NCI-H345 treated with DMSO at 0.1 percent for 48 hours (cell line): Measurements from ENCODE around the gene TRMO.

ENCODE experiments used
- DNase-seq: peaks from one replicate; lab custom pipeline; 2025; ENCODE audit not compliant: unreplicated experiment; lab: John Stamatoyannopoulos, UW

The TRMO gene

DNA sequence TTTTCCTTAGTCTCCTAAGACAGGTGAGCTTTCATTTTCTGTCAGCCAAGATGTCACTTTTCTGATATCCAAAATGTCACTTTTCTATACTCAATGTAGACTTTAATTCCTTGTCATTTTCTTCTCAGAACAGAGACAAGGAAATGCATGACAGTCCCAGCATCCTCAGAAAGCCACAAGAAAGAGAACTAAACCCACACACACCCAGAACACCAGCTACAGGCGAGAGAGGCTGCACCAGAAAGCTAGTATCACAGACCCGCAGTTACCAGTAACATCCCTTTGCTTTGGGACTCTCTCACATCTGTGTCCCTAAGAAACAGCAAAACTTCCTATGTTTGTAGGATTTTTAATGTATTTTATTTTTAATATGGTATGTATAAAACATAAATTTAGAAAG is 17.1 kb downstream of the TRMO start:
- no peak for DNase-seq

DNA sequence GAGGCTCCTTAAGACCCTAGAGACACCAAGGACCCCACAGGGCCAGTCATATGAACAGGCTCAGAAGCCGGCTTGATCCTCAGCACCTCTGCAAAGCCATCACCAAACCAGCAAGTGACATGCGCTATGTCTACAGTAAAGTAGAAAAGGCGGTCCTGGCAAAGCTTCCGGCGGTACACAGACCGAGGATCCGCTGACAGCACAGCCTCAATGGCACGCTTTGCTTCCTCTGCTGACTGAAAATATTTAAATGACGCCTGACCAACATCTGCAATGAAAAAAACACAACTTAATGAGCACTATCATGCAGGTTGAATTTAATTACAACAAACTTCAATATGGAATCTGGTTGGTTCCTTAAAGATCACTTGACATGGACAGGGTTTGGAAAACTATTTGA is 17.6 kb downstream of the TRMO start:
- DNase-seq: no peak

- DNase-seq: no peak
These were observed 19.1 kb downstream of the TRMO start for GRCh38 chr9:97903177-97903576.

DNA sequence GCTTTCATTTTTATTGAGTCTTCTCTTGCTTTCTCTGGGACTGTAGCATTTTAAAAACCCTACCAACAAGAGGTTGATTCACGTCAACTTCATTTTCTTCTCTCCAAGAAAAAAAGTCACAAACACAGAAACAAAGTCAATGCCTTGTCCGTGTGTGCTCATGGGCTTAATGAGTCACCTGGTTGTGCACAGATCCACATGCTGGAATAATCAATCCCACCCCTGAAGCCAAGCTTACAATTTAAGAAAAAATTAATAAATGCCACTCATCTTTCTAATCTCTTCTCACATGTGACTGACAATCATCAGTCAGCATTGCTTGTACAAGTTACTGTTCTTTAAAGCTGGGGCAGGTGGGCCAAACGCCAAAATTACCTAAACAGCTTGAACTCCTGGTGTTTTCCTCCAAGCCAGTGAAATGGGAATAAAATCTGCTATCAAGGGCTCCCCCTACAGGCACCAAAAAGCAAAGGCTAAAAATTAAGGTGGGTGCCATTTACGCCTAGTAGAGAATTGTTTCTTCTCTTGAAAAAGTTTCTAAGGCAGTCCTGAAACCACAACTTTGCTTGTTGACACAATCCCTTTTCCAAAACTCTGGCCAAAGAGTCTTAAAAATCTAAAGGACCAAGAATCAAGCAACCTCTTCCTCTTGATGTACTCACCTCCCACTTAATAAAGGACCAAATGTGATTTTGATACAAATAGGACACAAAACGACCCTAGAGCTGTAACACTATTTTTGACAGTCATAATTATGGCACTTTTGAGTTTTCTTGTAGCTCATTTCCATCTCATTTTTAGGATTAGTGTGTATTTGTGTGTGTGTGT is 21.3 kb downstream of the TRMO start:
- DNase-seq: peak; percentile 41

GRCh38 chr9:97900103-97900737 is 22.1 kb downstream of the TRMO start:
- DNase-seq: no peak

- DNase-seq: no peak
These were observed 26.5 kb downstream of the TRMO start for GRCh38 chr9:97895695-97896332.

GRCh38 chr9:97895211-97895610 is 27.1 kb downstream of the TRMO start:
- no peak for DNase-seq

DNA sequence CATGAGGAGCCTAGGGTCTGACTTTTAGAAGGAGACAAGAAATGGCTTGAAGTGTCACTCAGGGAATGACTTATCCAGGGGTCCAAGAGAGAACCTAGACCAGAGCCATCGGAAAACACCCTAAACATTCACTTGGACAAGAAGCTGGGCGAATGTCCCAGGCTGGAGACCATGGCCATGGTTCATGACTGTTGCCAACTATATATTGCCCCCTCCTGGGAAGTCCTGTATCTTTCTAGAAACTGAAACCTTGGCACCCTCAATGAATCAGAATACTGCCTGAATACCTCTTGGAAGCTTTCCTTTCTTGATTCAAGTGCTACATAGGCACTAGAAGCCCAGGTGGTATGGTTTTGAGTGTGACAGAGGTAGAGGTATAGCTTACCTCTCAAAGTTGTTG is 29.9 kb downstream of the TRMO start:
- no peak for DNase-seq

DNA sequence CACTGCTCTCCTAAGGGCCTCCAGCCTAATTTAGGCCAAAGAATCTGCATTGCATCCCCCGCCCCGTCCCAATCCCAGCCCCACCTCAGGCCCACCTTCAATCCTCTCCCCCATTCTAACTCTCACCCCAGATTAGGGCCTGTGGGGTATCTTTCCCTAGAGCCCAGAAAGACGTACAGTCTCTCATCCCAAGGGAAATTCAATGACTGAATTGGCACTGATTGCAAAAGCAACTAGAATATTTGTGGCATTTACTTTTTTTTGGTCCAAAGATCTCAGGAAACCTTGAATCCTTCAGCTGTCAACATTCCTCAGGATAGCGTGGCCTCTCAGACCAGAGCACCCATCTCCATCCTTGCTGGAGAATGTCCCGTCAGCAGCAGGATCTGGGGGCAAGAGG is 30.6 kb downstream of the TRMO start:
- no peak for DNase-seq

- DNase-seq: no peak
These were observed 32.1 kb downstream of the TRMO start for GRCh38 chr9:97889941-97890887.

- no peak for DNase-seq
These were observed 42.0 kb downstream of the TRMO start for GRCh38 chr9:97880336-97880735.

GRCh38 chr9:97876061-97876460 is 46.2 kb downstream of the TRMO start:
- no peak for DNase-seq

DNA sequence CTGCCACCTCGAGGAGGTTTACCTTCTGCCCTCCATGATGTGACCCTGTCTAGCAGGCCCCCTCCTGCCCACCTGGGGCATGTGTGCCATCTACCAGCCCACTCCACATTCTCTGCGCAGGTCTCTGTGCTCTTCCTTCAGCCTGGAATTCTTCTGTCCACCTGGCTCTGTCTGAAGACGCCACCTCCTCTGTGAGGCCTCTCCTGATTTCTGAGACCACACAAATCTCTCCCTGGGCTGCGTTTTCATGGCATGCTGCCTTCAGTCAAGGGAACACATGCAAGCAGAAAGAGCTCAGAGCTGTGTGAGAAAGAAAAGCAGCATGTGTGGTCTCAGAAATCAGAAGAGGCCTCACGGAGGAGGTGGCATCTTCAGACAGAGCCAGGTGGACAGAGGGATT is 47.2 kb downstream of the TRMO start:
- DNase-seq: no peak

DNA sequence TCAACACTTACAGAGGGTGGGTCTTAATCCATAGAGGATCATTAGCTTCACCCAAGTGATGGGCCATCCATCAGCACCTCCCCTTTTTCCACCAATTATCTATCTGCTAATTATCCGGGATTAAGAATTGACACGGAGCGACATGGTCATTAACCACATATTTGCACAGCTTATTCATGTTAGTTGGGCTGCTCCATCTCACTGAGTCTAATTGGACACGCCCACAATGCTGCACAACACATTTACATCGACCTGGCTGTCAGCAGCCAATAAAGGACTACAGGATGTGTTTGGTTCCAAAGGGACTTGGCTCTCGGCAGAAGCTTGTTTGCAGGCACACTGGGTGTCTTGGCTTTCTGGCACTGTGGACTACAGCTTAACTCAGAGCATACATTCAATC is 47.7 kb downstream of the TRMO start:
- DNase-seq: no peak

GRCh38 chr9:97873882-97874281 is 48.4 kb downstream of the TRMO start:
- DNase-seq: no peak

DNA sequence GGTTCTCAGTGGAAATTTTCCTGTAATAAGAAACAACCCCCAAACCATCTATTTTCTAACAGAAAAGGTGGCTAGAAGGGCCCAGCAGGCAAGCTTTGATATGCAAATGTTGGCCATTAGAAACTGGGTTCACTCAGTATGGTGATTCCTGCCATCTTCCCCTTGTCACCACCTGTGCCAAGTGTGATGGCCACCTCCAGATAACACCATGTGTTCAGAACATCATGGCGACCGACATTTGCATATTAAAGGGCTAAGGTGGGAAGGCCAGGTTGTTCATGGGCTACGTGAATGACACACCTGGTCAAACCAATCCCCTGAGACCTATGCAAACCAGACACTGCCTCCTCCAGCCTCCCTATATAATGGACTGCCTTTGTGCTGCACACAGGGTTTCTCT is 48.9 kb downstream of the TRMO start:
- DNase-seq: no peak

DNA sequence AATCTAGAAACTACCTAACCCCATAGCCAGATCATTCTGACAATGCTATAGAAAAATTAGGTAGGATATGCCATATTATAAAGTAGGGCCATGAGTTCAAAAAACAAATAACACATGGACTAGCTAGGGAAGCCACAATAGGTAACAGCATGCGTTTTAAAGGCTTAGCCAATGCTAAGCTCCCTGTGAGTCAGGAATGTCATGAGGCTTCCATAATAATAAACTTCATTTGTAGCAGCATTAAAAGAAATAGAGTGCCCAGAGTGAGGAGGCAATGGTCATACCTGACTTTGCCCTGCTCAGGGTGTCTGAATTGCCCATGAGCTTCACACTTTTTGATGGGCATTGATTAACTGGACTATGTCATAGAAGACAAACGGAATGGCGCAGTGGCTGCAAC is 53.4 kb downstream of the TRMO start:
- no peak for DNase-seq

- no peak for DNase-seq
These were observed 55.5 kb downstream of the TRMO start for GRCh38 chr9:97866848-97867247.

DNA sequence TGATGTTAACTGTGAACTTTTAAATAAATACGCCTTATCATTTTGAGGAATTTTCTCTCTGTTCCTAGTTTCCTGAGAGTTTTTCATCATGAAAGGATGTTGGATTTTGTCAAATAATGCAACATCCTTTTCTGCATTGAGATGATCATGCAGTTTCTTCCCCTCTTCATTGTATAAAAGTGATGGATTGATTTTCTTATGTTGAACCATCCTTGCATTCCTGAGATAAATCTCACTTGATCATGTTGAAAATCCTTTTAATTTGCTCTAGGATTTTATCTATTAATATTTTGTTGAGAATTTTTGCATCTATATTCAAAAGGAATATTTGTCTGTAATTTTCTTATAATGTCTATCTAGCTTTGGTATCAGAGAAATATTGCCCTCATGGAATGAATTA is 56.0 kb downstream of the TRMO start:
- DNase-seq: no peak

- DNase-seq: no peak
These were observed 57.9 kb downstream of the TRMO start for GRCh38 chr9:97864396-97864795.

GRCh38 chr9:97863314-97863713 is 59.0 kb downstream of the TRMO start:
- DNase-seq: no peak
